ENCODE results near the gene EPS8L2. TPM values are rescaled to one million over a fixed set of nuclear protein-coding genes. Genes with fewer than 3 reads are reported as not detected.

Gene EPS8L2
- total and polyA plus RNA-seq, 2 of the 4 experiments (the other 2 are of a cell fraction) = 17.2 to 39.4 TPM

GRCh38 chr11:724049-724777 lies 18.2 kb downstream of the EPS8L2 start:
- Histone ChIP-seq H3K9me3 (ENCODE audit: control insufficient read depth, insufficient read depth, low read length) (no peaks in the 10 kb centered on the region), H2BK120ac (ENCODE audit: low read depth, low read length) (no peak overlapping the region), H3K4me2 (ENCODE audit: low read depth, low read length) (no peak overlapping the region), H3K14ac (replicated peaks; ENCODE audit: low read depth, low read length) (no peak overlapping the region), H4K8ac (ENCODE audit: low read depth in 2 of 2, low read length in 2 of 2) (no peak overlapping the region), H3K56ac (ENCODE audit: extremely low read depth, insufficient read depth, low read length) (no peak overlapping the region), H3K9ac (ENCODE audit: low read depth, low read length) (no peak overlapping the region), H2BK5ac (ENCODE audit: low read depth, low read length, poor library complexity, severe bottlenecking) (no peak overlapping the region), H3K79me1 (ENCODE audit: low read depth in 1 of 2, low read length in 2 of 2) (no peaks in the 10 kb centered on the region), H3K36me3 (ENCODE audit: control insufficient read depth, insufficient read depth, low read length) (no peaks in the 10 kb centered on the region), H4K5ac (ENCODE audit: low read depth, low read length) (no peak overlapping the region), H2BK15ac (ENCODE audit: low read depth, low read length) (no peak overlapping the region), H3K27me3 (ENCODE audit: control insufficient read depth, insufficient read depth, low read length) (peaks cover 9% of the 10 kb centered on the region; the same call in 1 of the 2 replicates), H3K18ac (ENCODE audit: low read depth, low read length) (no peak overlapping the region), H2BK20ac (ENCODE audit: low read depth, low read length) (no peak overlapping the region), H3K4ac (ENCODE audit: low read depth, low read length) (no peak overlapping the region), H3K23ac (ENCODE audit: low read depth, low read length) (no peak overlapping the region), H4K91ac (ENCODE audit: insufficient read depth, low read depth, low read length) (no peak overlapping the region), H2AK9ac (replicated peaks; ENCODE audit: low read depth, low read length, poor library complexity) (no peak overlapping the region), H4K20me1 (ENCODE audit: insufficient read depth, low read length) (no peaks in the 10 kb centered on the region), H3K27ac (ENCODE audit: insufficient read depth, low read length) (no peak overlapping the region), H2AK5ac (ENCODE audit: low read depth, low read length) (no peak overlapping the region), H3K9me1 (ENCODE audit: insufficient read depth, low read length) (no peaks in the 10 kb centered on the region), H3K4me1 (ENCODE audit: control insufficient read depth, insufficient read depth, low read length) (peaks cover 6% of the 10 kb centered on the region), H2AFZ (replicated peaks; ENCODE audit: low read length, poor library complexity) (peak overlapping the region; percentile 33), H3K4me3 (ENCODE audit: insufficient read depth, low read depth, low read length) (no peak overlapping the region)
- TF ChIP-seq, protein P1, sequence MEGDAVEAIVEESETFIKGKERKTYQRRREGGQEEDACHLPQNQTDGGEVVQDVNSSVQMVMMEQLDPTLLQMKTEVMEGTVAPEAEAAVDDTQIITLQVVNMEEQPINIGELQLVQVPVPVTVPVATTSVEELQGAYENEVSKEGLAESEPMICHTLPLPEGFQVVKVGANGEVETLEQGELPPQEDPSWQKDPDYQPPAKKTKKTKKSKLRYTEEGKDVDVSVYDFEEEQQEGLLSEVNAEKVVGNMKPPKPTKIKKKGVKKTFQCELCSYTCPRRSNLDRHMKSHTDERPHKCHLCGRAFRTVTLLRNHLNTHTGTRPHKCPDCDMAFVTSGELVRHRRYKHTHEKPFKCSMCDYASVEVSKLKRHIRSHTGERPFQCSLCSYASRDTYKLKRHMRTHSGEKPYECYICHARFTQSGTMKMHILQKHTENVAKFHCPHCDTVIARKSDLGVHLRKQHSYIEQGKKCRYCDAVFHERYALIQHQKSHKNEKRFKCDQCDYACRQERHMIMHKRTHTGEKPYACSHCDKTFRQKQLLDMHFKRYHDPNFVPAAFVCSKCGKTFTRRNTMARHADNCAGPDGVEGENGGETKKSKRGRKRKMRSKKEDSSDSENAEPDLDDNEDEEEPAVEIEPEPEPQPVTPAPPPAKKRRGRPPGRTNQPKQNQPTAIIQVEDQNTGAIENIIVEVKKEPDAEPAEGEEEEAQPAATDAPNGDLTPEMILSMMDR (conservative IDR thresholded peaks at IDR 0.05; ENCODE audit: low read depth, low read length) = no peak
- in situ Hi-C loops (cut with MboI; ENCODE audit: low sequenced_read_pairs) = no loop called here
- CTCF ChIA-PET = no interaction called here
- POLR2A ChIA-PET (ENCODE audit: unreplicated experiment) = no interaction called here
- ATAC-seq (ENCODE audit: low read depth) = no peak
- WGBS, 2 experiments (ENCODE audit: extremely low coverage in 2 of 2, insufficient read length in 1 of 2) = 74% methylated on average over 7 of the region's 19 CpGs; no CpG with 5 or more reads in 1 of the 2 experiments
- no TSS peak for BruUV-seq (replicated peaks)
- dilution Hi-C loops (cut with HindIII; ENCODE audit: low sequenced_read_pairs, unreplicated experiment) = no loop called here
- intact Hi-C loops (cut with micrococcal nuclease) = loop anchor here (10.0 kb wide), 1 partner anchor 169 kb away; no protein-coding TSS in a partner anchor
- DNase-seq = no peak
